Neuronal stem cell (in vitro differentiated cells): ENCODE results near the gene PPP1R14B.

ENCODE experiments used
- DNase-seq: peaks from one replicate; pipeline ENCODE4 v3.0.0-alpha.2; 2013; ENCODE audit warnings: low spot score
- H2AFZ ChIP-seq: one replicate; pipeline ENCODE4 v1.6.1; 2013; ENCODE audit warnings: mild to moderate bottlenecking, low read length, inconsistent platforms
- H2AK5ac ChIP-seq: 2 replicates; pipeline ENCODE4 v1.6.1; 2013; ENCODE audit warnings: low read depth, mild to moderate bottlenecking, inconsistent platforms, low read length, moderate library complexity, mixed read lengths
- H2BK120ac ChIP-seq: 2 replicates; pipeline ENCODE4 v1.6.1; 2013; ENCODE audit warnings: low read depth, mild to moderate bottlenecking, inconsistent platforms, low read length, moderate library complexity, mixed read lengths
- H2BK12ac ChIP-seq: one replicate; pipeline ENCODE4 v1.6.1; 2013; ENCODE audit warnings: low read length, inconsistent platforms
- H2BK15ac ChIP-seq: 2 replicates; pipeline ENCODE4 v1.6.1; 2013; ENCODE audit warnings: mild to moderate bottlenecking, low read length, inconsistent platforms, mixed read lengths
- H2BK5ac ChIP-seq: one replicate; pipeline ENCODE4 v1.6.1; 2013; ENCODE audit warnings: inconsistent platforms, mild to moderate bottlenecking, low read length, moderate library complexity
- H3K14ac ChIP-seq: one replicate; pipeline ENCODE4 v1.6.1; 2013; ENCODE audit warnings: low read length, inconsistent platforms
- H3K18ac ChIP-seq: 2 replicates; pipeline ENCODE4 v1.6.1; 2013; ENCODE audit warnings: low read length, inconsistent platforms
- H3K23ac ChIP-seq: 2 replicates; pipeline ENCODE4 v1.6.1; 2013; ENCODE audit warnings: low read depth, mild to moderate bottlenecking, mixed read lengths, low read length, inconsistent platforms; ENCODE audit not compliant: poor library complexity
- H3K27ac ChIP-seq: replicated peaks from 3 replicates; pipeline ENCODE4 v1.5.1; 2013; ENCODE audit warnings: low read length, inconsistent platforms
- H3K27me3 ChIP-seq, 3 experiments: 2 replicates each; pipeline ENCODE4 v1.6.1; 2013; ENCODE audit warnings: low read length in 3 of 3, mild to moderate bottlenecking in 2 of 3, inconsistent platforms in 1 of 3, low read depth in 1 of 3, mixed read lengths in 1 of 3, moderate library complexity in 1 of 3; ENCODE audit not compliant: control insufficient read depth in 3 of 3, insufficient read depth in 3 of 3
- H3K36me3 ChIP-seq, 2 donors: replicated peaks in 1 of 2; 2 replicates each; pipeline ENCODE4 v1.6.1; 2013; ENCODE audit warnings: low read length in 2 of 2; ENCODE audit not compliant: control insufficient read depth in 2 of 2, insufficient read depth in 2 of 2
- H3K4ac ChIP-seq: 2 replicates; pipeline ENCODE4 v1.6.1; 2013; ENCODE audit warnings: inconsistent platforms, mild to moderate bottlenecking, low read length, moderate library complexity
- H3K4me1 ChIP-seq, 2 donors: 1 replicate in 1 of 2; 2 replicates in 1 of 2; pipeline ENCODE4 v1.6.1; 2013; ENCODE audit warnings: low read length in 2 of 2, low read depth in 1 of 2; ENCODE audit not compliant: control insufficient read depth in 2 of 2, insufficient read depth in 1 of 2
- H3K4me2 ChIP-seq: one replicate; pipeline ENCODE4 v1.6.1; 2013; ENCODE audit warnings: mild to moderate bottlenecking, low read length, inconsistent platforms; ENCODE audit not compliant: insufficient read depth, poor library complexity, severe bottlenecking
- H3K4me3 ChIP-seq, 2 donors: 2 replicates each; pipeline ENCODE4 v1.5.1; 2013; ENCODE audit warnings: low read length in 2 of 2, mild to moderate bottlenecking in 2 of 2, inconsistent platforms in 1 of 2, moderate library complexity in 1 of 2
- H3K79me1 ChIP-seq: one replicate; pipeline ENCODE4 v1.6.1; 2013; ENCODE audit warnings: low read depth, mild to moderate bottlenecking, inconsistent platforms, low read length, moderate library complexity
- H3K9ac ChIP-seq: one replicate; pipeline ENCODE4 v1.6.1; 2013; ENCODE audit warnings: mild to moderate bottlenecking, low read depth, low read length, inconsistent platforms; ENCODE audit not compliant: poor library complexity
- H3K9me3 ChIP-seq, 2 donors: replicated peaks in 1 of 2; 2 replicates each; pipeline versions ENCODE3 to v1.6.1; 2013; ENCODE audit warnings: low read length in 2 of 2, mild to moderate bottlenecking in 2 of 2, inconsistent platforms in 1 of 2, low read depth in 1 of 2, mixed read lengths in 1 of 2, moderate library complexity in 1 of 2; ENCODE audit not compliant: control insufficient read depth in 2 of 2, insufficient read depth in 1 of 2
- H4K8ac ChIP-seq: one replicate; pipeline ENCODE4 v1.6.1; 2013; ENCODE audit warnings: low read depth, mild to moderate bottlenecking, inconsistent platforms, low read length, moderate library complexity
- H4K91ac ChIP-seq: one replicate; pipeline ENCODE4 v1.6.1; 2013; ENCODE audit warnings: low read length, low read depth, mild to moderate bottlenecking, inconsistent platforms; ENCODE audit not compliant: poor library complexity
- WGBS, 2 donors: extraction: QIAGEN DNeasy Blood & Tissue Kit; methylation state at CpG; one replicate each; pipeline ENCODE4 v1.1.7; 2013; ENCODE audit warnings: missing lambda C conversion rate in 2 of 2, mixed read lengths in 1 of 2; ENCODE audit not compliant: insufficient read length in 2 of 2, insufficient replicate concordance in 1 of 2; ENCODE audit errors: extremely low coverage in 2 of 2; 5-methylcytosine and 5-hydroxymethylcytosine counted together

The PPP1R14B gene

DNA sequence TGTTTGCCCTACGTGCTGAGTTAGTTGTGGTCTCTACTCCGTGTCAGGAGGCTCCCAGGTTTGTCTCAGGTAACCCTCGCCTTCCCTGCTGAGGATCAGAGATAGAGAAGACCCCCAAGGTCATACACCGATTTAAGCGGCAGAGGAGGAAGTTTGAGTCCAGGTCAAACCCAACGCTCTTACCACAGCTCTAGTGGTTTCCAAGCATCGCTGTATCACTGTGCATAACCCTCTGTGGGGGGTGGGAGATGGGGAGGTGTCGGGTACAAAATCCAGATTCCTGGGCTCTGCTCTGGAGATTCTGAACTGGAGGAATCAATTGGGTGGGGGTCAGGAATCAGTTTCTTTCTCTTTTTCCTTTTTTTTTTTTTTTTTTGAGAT lies 15.8 kb downstream of the PPP1R14B start:
- no peak overlapping the region for H2BK5ac ChIP-seq
- H3K79me1 ChIP-seq, result peaks cover 6% of the 10 kb centered on the region
- H2BK12ac ChIP-seq, result no peak overlapping the region
- H2AK5ac ChIP-seq, result no peak overlapping the region
- WGBS, 2 donors, result no CpG with 5 or more reads among the region's 8 CpGs
- H3K27ac ChIP-seq, result no peak overlapping the region
- peaks cover 0 to 5% of the 10 kb centered on the region in 2 donors for H3K36me3 ChIP-seq
- H2AFZ ChIP-seq, result peak overlapping the region; percentile 91
- no peak overlapping the region for H3K14ac ChIP-seq
- peak overlapping the region; percentile 59 for H3K4me2 ChIP-seq
- no peak overlapping the region for H2BK15ac ChIP-seq
- no peak overlapping the region for H4K91ac ChIP-seq
- H3K4me1 ChIP-seq, result peaks cover 18 to 20% of the 10 kb centered on the region in 2 donors
- H3K27me3 ChIP-seq, result peaks cover 0 to 36% (median 0%) of the 10 kb centered on the region in 3 experiments
- peak overlapping the region; percentile 95 for H3K9ac ChIP-seq
- H3K4me3 ChIP-seq, result peak overlapping the region; percentile 72 to 86
- H3K9me3 ChIP-seq, result no peaks in the 10 kb centered on the region
- H4K8ac ChIP-seq, result no peak overlapping the region
- DNase-seq, result no peak
- peak overlapping the region; percentile 88 for H2BK120ac ChIP-seq
- H3K18ac ChIP-seq, result peak overlapping the region; percentile 94
- H3K23ac ChIP-seq, result no peak overlapping the region
- no peak overlapping the region for H3K4ac ChIP-seq

DNA sequence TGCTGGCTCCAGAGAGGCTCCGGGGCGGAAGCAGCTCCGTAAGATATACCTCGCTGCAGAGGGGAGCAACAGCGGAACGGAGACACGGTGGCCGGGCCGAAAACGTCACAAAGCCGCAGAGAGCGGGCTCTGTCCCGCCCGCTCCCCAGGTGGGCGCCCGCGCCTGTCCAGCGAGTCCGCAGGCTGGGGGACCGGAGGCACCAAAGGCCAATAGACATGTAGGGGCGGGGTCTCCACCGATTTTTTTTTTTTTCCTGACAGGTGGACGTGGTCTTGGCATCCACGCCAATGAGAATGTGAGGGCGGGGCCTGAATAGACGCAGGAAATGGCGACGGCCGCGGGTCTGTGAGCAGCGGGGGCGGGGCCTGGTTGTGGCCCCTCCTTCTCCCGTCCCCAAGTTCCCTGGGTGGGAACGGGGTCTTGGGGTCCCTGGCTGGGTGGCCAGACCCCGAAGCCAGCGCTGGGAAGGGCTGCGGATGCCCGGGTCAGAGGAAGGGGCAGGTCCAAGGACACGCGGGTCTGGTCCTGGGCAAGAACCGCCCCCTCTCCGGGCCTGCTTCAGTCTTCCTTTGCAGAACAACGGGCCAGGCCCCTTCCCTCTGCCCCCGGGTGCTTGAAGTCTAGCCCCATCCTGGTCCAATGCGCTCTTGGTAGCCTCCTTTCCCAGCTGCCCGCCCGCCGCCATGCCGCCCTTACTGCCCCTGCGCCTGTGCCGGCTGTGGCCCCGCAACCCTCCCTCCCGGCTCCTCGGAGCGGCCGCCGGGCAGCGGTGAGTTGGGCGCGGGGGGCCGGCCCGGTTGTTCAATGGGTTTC lies 16.4 kb downstream of the PPP1R14B start, which contains the start of gene DNAJC4:
Gene DNAJC4, plus strand, starts transcription at position 378 of the 814 bp plus-strand sequence. Its CDS starts 307 bp downstream, at position 685.
- H3K9me3 ChIP-seq, result no peaks in the 10 kb centered on the region
- WGBS, 2 donors, result no CpG with 5 or more reads among the region's 62 CpGs

DNA sequence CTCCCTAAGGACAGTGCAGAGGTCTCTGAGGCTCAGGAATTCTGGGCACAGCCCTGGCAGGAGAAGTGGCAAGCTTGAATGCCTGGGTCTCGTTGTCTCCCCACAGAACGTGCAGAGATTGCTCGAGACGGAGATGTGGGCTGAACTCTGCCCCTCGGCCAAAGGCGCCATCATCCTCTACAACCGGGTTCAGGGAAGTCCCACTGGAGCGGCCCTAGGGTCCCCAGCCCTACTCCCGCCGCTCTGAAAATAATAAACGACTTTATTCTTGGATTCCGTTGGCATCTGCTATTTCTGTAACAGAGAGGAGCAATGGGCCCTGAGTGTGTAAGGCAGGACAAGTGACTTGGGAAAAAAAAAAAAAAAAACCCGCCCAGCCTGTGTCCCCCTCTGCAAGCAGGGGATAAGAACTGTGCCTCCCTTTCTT lies 17.0 kb downstream of the PPP1R14B start:
- peaks cover 23 to 25% of the 10 kb centered on the region in 2 donors for H3K4me1 ChIP-seq
- no peak overlapping the region for H2BK5ac ChIP-seq
- no peak overlapping the region for H3K18ac ChIP-seq
- DNase-seq, result no peak
- H3K27ac ChIP-seq, result peak overlapping the region; percentile 45
- no peaks in the 10 kb centered on the region for H3K9me3 ChIP-seq
- no peak overlapping the region for H3K14ac ChIP-seq
- no peak overlapping the region for H4K8ac ChIP-seq
- peaks cover 0 to 5% of the 10 kb centered on the region in 2 donors for H3K36me3 ChIP-seq
- no peak overlapping the region for H2BK120ac ChIP-seq
- H4K91ac ChIP-seq, result no peak overlapping the region
- H2AFZ ChIP-seq, result peak overlapping the region; percentile 91
- H3K27me3 ChIP-seq, result peaks cover 0 to 27% (median 0%) of the 10 kb centered on the region in 3 experiments
- H3K4me3 ChIP-seq, result peak overlapping the region; percentile 72 to 75
- H3K9ac ChIP-seq, result no peak overlapping the region
- H3K4ac ChIP-seq, result no peak overlapping the region
- H3K23ac ChIP-seq, result no peak overlapping the region
- peak overlapping the region; percentile 59 for H3K4me2 ChIP-seq
- H2AK5ac ChIP-seq, result peak overlapping the region; percentile 83
- peak overlapping the region; percentile 43 for H2BK15ac ChIP-seq
- no peak overlapping the region for H2BK12ac ChIP-seq
- peaks cover 3% of the 10 kb centered on the region for H3K79me1 ChIP-seq
- no CpG with 5 or more reads among the region's 13 CpGs for whole genome bisulfite sequencing, 2 donors

More for the DNA sequence above, 16.4 kb downstream of the PPP1R14B start, which contains the start of gene DNAJC4:
- Histone ChIP-seq H3K4me2 (peak within 1 kb of the TSS; percentile 59), H4K91ac (no peak within 1 kb of the TSS), H4K8ac (no peak within 1 kb of the TSS), H3K9ac (peak within 1 kb of the TSS; percentile 95), H3K14ac (peak within 1 kb of the TSS; percentile 83), H2BK15ac (peak within 1 kb of the TSS; percentile 80), H2BK120ac (peak within 1 kb of the TSS; percentile 88), H3K36me3 (peaks cover 0 to 5% of the 10 kb centered on the region in 2 donors), H3K4me3 (peak within 1 kb of the TSS; percentile 72 to 86), H2AK5ac (peak within 1 kb of the TSS; percentile 83), H2BK12ac (peak within 1 kb of the TSS; percentile 95), H2BK5ac (no peak within 1 kb of the TSS), H3K4ac (no peak within 1 kb of the TSS), H3K79me1 (peaks cover 3% of the 10 kb centered on the region), H3K4me1 (peaks cover 18 to 21% of the 10 kb centered on the region in 2 donors), H3K27me3 (peaks cover 0 to 32% (median 0%) of the 10 kb centered on the region in 3 experiments), H3K23ac (peak within 1 kb of the TSS; percentile 90), H3K27ac (peak within 1 kb of the TSS; percentile 45), H3K18ac (peak within 1 kb of the TSS; percentile 94), H2AFZ (peak within 1 kb of the TSS; percentile 91)
- peak; percentile 95 for DNase-seq
